BJ (cell line): Measurements from ENCODE around the gene TFEC. TPM values are rescaled to one million over a fixed set of nuclear protein-coding genes. Genes with fewer than 3 reads are reported as not detected.

Source experiments
- CTCF ChIA-PET: fragments of 350-600 bp; formaldehyde crosslinking; extraction: SDS; loops from one replicate; lab custom pipeline; 2021; ENCODE audit warnings: antibody characterized with exemption, inconsistent platforms; lab: Yijun Ruan, JAX
- POLR2A ChIA-PET: fragments of 300-600 bp; sonication (Branson Sonifier 250); formaldehyde crosslinking; extraction: SDS; loops from one replicate; lab custom pipeline; 2021; ENCODE audit warnings: antibody characterized with exemption; lab: Charles Lee
- DNase-seq: peaks from one replicate; pipeline ENCODE4 v3.0.0-alpha.2; 2011; ENCODE audit warnings: low read depth
- H3K27me3 ChIP-seq: 2 replicates; pipeline ENCODE4 v1.6.0; 2011; ENCODE audit warnings: low read length; ENCODE audit not compliant: control insufficient read depth, insufficient read depth
- H3K36me3 ChIP-seq: 2 replicates; pipeline ENCODE4 v1.5.1; 2011; ENCODE audit warnings: low read length; ENCODE audit not compliant: control insufficient read depth, insufficient read depth
- H3K4me3 ChIP-seq: 2 replicates; pipeline ENCODE4 v1.5.1; 2011; ENCODE audit warnings: low read depth, mild to moderate bottlenecking, control low read depth, low read length
- CTCF ChIP-seq: IDR thresholded peaks from 2 replicates; pipeline ENCODE4 v1.5.1; 2011; ENCODE audit warnings: low read depth, mild to moderate bottlenecking, control low read depth, inconsistent platforms, low read length, moderate library complexity; ENCODE audit not compliant: insufficient read depth
- polyA plus RNA-seq: library from polyadenylated mRNA; depleted of rRNA; stranded (reverse); fragments of >200 nt; gene quantifications from 2 replicates; pipeline ENCODE4 v1.2.3, GENCODE V29; 2011

Gene TFEC
- polyA plus RNA-seq, 1 experiment = not detected

GRCh38 chr7:115952832-115953231, 77.7 kb downstream of the TFEC start:
- ChIA-PET CTCF (no interaction called here), POLR2A (no interaction called here)
- H3K36me3 ChIP-seq = no peaks in the 10 kb centered on the region
- no peak overlapping the region for H3K4me3 ChIP-seq
- H3K27me3 ChIP-seq = no peaks in the 10 kb centered on the region
- no peak for DNase-seq
- no peak for TF ChIP-seq CTCF

DNA sequence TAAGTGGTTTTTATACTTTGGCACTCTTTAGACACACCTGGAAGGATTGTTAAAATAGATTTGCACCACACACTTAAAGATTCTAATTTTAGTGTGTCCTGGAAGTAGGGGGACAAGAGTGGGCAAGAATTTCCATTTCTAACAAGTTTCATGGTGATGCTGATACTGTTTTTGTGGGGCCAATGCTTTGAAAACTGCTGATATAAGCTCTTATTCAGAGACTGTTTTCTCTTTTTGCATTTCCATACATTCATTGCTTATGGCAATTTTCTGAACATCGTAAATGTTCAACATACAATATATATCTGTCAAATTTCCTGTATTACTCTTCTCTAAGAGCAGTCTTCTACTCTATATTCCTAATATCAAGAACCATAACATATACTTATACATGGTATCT, 79.0 kb downstream of the TFEC start:
- POLR2A ChIA-PET = no interaction called here
- Histone ChIP-seq H3K36me3 (no peaks in the 10 kb centered on the region), H3K4me3 (no peak overlapping the region), H3K27me3 (no peaks in the 10 kb centered on the region)
- no peak for DNase-seq
- no peak for TF ChIP-seq CTCF
- CTCF ChIA-PET = no interaction called here

- no peak for TF ChIP-seq CTCF
- H3K27me3 ChIP-seq = no peaks in the 10 kb centered on the region
- H3K4me3 ChIP-seq = no peak overlapping the region
- DNase-seq = no peak
- no peaks in the 10 kb centered on the region for H3K36me3 ChIP-seq
- CTCF ChIA-PET = interaction anchor here (0.6 kb wide), 1 partner anchor 1441 kb away, joined by 3 read pairs; no protein-coding TSS in a partner anchor
- POLR2A ChIA-PET = no interaction called here
Observed at GRCh38 chr7:115941703-115942268, 88.8 kb downstream of the TFEC start.

DNA sequence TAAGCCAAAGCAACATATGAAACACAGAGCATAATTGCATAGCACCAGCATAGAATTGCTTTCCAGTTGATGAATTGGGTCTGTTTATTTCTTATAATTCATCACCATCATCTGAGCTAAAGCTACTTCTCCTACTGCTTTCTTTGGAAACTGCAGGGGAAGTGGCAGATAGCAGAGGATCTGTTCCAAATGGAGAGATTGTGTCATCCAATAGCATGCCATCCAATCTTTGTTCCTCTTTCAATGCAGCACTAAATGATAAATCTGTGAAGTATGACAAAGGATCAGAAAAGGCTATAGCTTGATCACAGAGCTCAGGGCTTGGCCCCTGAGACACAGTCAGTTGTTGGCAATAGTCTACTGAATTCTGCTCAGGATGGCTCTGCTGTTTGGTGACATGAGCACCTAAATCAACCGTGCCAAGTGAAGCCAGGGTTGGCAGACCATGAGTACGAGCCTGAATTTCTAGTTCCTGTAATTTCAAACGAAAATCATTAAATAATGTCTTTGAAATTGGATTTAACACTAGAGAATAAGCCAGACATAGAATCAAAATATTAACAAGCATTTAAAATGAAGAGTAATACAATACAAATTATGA, 90.0 kb downstream of the TFEC start:
- Histone ChIP-seq H3K36me3 (no peaks in the 10 kb centered on the region), H3K4me3 (no peak overlapping the region), H3K27me3 (no peaks in the 10 kb centered on the region)
- no peak for DNase-seq
- ChIA-PET CTCF (interaction anchor here (0.6 kb wide), 1 partner anchor 15 kb away, joined by 3 read pairs; no protein-coding TSS in a partner anchor), POLR2A (no interaction called here)
- TF ChIP-seq CTCF = no peak

DNA sequence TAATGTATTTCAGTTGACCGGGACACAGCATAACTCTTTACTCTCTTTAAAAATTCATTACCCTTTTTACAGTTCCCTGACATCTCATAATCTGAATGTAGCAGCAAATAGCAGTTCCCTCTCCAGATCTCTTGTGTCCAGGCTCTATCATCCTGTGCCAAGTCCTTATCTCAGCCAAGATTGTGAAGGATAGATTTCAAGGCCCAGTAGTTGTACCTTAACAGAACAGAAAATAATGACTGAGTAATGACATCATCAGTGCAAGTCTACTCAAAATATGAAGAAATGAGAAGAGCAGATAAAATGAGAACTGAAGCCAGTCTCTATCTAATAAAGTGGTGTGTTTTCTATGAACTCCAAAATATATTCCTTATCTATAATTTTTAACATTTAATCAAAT, 92.6 kb downstream of the TFEC start:
- ChIA-PET CTCF (no interaction called here), POLR2A (no interaction called here)
- no peak for TF ChIP-seq CTCF
- Histone ChIP-seq H3K36me3 (no peaks in the 10 kb centered on the region), H3K27me3 (no peaks in the 10 kb centered on the region), H3K4me3 (no peak overlapping the region)
- no peak for DNase-seq
